Stimulated activated CD8-positive, alpha-beta memory T cell treated with anti-CD3 and anti-CD28 coated beads, Interleukin-2, amount 100 ng/mL, for 1 hour (primary cell): ENCODE measurements around the gene PPP1R13B.

Experiments used
- DNase-seq, 2 donors: peaks; one replicate each; pipeline ENCODE4 v3.0.0-alpha.2; 2020; ENCODE audit warnings: low read depth in 2 of 2

The PPP1R13B gene

GRCh38 chr14:103881268-103882201 lies 34.2 kb upstream of the PPP1R13B start:
- no peak for DNase-seq

GRCh38 chr14:103880348-103881267 lies 33.2 kb upstream of the PPP1R13B start:
- no peak for DNase-seq

GRCh38 chr14:103879570-103880347 lies 32.4 kb upstream of the PPP1R13B start:
- no peak for DNase-seq

- no peak for DNase-seq
These were observed 31.8 kb upstream of the PPP1R13B start for GRCh38 chr14:103879118-103879569.

- no peak for DNase-seq
These were observed 30.8 kb upstream of the PPP1R13B start for GRCh38 chr14:103878180-103878579.

GRCh38 chr14:103875010-103875409 lies 27.6 kb upstream of the PPP1R13B start:
- no peak for DNase-seq

- no peak for DNase-seq
These were observed 25.2 kb upstream of the PPP1R13B start for GRCh38 chr14:103872481-103873113.

- peak; percentile 46 to 55 for DNase-seq
These were observed 24.5 kb upstream of the PPP1R13B start for GRCh38 chr14:103871596-103872480.

GRCh38 chr14:103870891-103871595 lies 23.7 kb upstream of the PPP1R13B start:
- DNase-seq, result no peak

- DNase-seq, result no peak
These were observed 22.9 kb upstream of the PPP1R13B start for GRCh38 chr14:103870144-103870876.

GRCh38 chr14:103869406-103870143 lies 22.2 kb upstream of the PPP1R13B start:
- DNase-seq, result no peak

- no peak for DNase-seq
These were observed 21.0 kb upstream of the PPP1R13B start for GRCh38 chr14:103868242-103868897.

GRCh38 chr14:103867523-103867953 lies 20.2 kb upstream of the PPP1R13B start:
- no peak for DNase-seq

GRCh38 chr14:103867020-103867419 lies 19.6 kb upstream of the PPP1R13B start:
- DNase-seq, result no peak

- no peak for DNase-seq
These were observed 15.9 kb upstream of the PPP1R13B start for GRCh38 chr14:103863245-103863644.

- no peak for DNase-seq
These were observed 15.0 kb upstream of the PPP1R13B start for GRCh38 chr14:103862393-103862782.
